Ishikawa (cell line): ENCODE data around the gene CHCHD3.

Experiments used
- EP300 ChIP-seq: IDR thresholded peaks from 2 replicates; pipeline ENCODE4 v1.6.1; 2012; ENCODE audit warnings: borderline replicate concordance
- REST ChIP-seq: IDR thresholded peaks from 2 replicates; pipeline ENCODE4 v1.6.1; 2012; ENCODE audit warnings: low read depth, mild to moderate bottlenecking
- TEAD4 ChIP-seq: IDR thresholded peaks from 2 replicates; pipeline ENCODE4 v1.6.1; 2012

- TF ChIP-seq REST (no peak), EP300 (no peak), TEAD4 (no peak)
Observed at GRCh38 chr7:132915647-132916046, 166.2 kb downstream of the CHCHD3 start.
